ENCODE results near the gene SPTLC2. TPM values are rescaled to one million over a fixed set of nuclear protein-coding genes. Genes with fewer than 3 reads are reported as not detected.
A peak's percentile ranks its signal among the peaks of the same experiment; 100 is the strongest.

Gene SPTLC2
- total and polyA plus RNA-seq, 2 of the 13 experiments (the other 11 are each of a cell fraction or from before 2014, with no cell fraction given), result 17.4 to 17.5 TPM

DNA sequence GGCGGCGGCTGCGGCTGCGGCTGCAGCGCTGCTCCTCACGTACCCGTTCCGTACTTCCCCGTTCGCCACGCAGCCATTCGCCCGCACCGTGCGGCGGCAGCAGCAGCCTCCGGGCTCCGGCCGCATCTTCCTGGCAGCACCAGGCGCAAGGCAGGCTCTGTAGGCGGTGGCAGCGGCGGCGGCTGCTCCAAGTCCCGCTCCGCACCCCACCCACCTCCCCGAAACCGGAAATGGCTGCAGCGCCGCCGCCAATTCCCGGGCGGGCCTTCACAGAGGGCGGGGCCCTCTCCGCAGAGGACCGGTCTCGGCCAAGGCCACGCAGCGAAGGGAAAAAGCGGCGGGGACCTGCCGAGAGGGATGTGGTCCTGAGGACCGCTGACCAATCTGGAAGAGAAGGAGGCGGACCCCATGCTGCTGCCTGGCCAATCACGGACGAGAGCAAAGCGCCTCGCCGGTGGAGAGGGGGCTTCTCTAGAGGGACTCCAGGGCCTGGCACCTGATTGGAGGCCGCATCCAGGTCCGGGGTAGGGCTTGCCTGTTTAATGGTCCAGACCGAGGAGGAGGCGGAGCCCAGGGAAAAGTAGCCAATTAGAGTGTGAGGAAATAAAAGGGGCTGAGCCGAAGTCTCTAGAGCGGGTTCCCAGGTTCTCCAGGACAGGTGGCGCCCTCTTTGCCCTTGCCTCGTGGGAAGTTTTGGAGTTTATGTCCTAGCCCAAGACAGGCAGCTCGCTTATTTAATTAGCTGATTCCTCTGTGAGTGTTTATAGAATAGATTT, at the start of gene SPTLC2 (continued):
- TF ChIP-seq, protein P1, sequence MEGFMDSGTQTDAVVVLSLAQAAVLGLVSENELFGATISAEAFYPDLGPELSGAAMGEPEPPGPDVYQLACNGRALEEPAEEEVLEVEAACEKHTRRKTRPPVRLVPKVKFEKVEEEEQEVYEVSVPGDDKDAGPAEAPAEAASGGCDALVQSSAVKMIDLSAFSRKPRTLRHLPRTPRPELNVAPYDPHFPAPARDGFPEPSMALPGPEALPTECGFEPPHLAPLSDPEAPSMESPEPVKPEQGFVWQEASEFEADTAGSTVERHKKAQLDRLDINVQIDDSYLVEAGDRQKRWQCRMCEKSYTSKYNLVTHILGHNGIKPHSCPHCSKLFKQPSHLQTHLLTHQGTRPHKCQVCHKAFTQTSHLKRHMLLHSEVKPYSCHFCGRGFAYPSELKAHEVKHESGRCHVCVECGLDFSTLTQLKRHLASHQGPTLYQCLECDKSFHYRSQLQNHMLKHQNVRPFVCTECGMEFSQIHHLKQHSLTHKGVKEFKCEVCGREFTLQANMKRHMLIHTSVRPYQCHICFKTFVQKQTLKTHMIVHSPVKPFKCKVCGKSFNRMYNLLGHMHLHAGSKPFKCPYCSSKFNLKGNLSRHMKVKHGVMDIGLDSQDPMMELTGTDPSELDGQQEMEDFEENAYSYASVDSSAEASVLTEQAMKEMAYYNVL (CRISPR knock-in tag; IDR thresholded peaks at IDR 0.05; ENCODE audit: borderline replicate concordance), result no peak
- TF ChIP-seq HMGA1 (CRISPR knock-in tag; conservative IDR thresholded peaks at IDR 0.05), result no peak
- TF ChIP-seq FOSL2 (CRISPR knock-in tag; IDR thresholded peaks at IDR 0.05), result peak; percentile 36
- TF ChIP-seq, protein P2, sequence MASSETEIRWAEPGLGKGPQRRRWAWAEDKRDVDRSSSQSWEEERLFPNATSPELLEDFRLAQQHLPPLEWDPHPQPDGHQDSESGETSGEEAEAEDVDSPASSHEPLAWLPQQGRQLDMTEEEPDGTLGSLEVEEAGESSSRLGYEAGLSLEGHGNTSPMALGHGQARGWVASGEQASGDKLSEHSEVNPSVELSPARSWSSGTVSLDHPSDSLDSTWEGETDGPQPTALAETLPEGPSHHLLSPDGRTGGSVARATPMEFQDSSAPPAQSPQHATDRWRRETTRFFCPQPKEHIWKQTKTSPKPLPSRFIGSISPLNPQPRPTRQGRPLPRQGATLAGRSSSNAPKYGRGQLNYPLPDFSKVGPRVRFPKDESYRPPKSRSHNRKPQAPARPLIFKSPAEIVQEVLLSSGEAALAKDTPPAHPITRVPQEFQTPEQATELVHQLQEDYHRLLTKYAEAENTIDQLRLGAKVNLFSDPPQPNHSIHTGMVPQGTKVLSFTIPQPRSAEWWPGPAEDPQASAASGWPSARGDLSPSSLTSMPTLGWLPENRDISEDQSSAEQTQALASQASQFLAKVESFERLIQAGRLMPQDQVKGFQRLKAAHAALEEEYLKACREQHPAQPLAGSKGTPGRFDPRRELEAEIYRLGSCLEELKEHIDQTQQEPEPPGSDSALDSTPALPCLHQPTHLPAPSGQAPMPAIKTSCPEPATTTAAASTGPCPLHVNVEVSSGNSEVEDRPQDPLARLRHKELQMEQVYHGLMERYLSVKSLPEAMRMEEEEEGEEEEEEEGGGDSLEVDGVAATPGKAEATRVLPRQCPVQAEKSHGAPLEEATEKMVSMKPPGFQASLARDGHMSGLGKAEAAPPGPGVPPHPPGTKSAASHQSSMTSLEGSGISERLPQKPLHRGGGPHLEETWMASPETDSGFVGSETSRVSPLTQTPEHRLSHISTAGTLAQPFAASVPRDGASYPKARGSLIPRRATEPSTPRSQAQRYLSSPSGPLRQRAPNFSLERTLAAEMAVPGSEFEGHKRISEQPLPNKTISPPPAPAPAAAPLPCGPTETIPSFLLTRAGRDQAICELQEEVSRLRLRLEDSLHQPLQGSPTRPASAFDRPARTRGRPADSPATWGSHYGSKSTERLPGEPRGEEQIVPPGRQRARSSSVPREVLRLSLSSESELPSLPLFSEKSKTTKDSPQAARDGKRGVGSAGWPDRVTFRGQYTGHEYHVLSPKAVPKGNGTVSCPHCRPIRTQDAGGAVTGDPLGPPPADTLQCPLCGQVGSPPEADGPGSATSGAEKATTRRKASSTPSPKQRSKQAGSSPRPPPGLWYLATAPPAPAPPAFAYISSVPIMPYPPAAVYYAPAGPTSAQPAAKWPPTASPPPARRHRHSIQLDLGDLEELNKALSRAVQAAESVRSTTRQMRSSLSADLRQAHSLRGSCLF (CRISPR knock-in tag; IDR thresholded peaks at IDR 0.05; ENCODE audit: borderline replicate concordance), result no peak
- TF ChIP-seq, protein P3, sequence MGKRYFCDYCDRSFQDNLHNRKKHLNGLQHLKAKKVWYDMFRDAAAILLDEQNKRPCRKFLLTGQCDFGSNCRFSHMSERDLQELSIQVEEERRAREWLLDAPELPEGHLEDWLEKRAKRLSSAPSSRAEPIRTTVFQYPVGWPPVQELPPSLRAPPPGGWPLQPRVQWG (CRISPR knock-in tag; IDR thresholded peaks at IDR 0.05; ENCODE audit: borderline replicate concordance, low read depth), result no peak
- TF ChIP-seq ZSCAN21 (CRISPR knock-in tag; IDR thresholded peaks at IDR 0.05; ENCODE audit: borderline replicate concordance), result no peak; the same call in 1 of the 2 replicates
- TF ChIP-seq, protein P4, sequence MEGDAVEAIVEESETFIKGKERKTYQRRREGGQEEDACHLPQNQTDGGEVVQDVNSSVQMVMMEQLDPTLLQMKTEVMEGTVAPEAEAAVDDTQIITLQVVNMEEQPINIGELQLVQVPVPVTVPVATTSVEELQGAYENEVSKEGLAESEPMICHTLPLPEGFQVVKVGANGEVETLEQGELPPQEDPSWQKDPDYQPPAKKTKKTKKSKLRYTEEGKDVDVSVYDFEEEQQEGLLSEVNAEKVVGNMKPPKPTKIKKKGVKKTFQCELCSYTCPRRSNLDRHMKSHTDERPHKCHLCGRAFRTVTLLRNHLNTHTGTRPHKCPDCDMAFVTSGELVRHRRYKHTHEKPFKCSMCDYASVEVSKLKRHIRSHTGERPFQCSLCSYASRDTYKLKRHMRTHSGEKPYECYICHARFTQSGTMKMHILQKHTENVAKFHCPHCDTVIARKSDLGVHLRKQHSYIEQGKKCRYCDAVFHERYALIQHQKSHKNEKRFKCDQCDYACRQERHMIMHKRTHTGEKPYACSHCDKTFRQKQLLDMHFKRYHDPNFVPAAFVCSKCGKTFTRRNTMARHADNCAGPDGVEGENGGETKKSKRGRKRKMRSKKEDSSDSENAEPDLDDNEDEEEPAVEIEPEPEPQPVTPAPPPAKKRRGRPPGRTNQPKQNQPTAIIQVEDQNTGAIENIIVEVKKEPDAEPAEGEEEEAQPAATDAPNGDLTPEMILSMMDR (CRISPR knock-in tag; IDR thresholded peaks at IDR 0.05), result peak; percentile 34
- TF ChIP-seq, protein P5, sequence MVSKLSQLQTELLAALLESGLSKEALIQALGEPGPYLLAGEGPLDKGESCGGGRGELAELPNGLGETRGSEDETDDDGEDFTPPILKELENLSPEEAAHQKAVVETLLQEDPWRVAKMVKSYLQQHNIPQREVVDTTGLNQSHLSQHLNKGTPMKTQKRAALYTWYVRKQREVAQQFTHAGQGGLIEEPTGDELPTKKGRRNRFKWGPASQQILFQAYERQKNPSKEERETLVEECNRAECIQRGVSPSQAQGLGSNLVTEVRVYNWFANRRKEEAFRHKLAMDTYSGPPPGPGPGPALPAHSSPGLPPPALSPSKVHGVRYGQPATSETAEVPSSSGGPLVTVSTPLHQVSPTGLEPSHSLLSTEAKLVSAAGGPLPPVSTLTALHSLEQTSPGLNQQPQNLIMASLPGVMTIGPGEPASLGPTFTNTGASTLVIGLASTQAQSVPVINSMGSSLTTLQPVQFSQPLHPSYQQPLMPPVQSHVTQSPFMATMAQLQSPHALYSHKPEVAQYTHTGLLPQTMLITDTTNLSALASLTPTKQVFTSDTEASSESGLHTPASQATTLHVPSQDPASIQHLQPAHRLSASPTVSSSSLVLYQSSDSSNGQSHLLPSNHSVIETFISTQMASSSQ (IDR thresholded peaks at IDR 0.05; ENCODE audit: low read depth), result no peak
- TF ChIP-seq, protein P5 (CRISPR knock-in tag; IDR thresholded peaks at IDR 0.05; ENCODE audit: borderline replicate concordance), result peak; percentile 68; the same call in 1 of the 2 replicates
- TF ChIP-seq, protein P6, sequence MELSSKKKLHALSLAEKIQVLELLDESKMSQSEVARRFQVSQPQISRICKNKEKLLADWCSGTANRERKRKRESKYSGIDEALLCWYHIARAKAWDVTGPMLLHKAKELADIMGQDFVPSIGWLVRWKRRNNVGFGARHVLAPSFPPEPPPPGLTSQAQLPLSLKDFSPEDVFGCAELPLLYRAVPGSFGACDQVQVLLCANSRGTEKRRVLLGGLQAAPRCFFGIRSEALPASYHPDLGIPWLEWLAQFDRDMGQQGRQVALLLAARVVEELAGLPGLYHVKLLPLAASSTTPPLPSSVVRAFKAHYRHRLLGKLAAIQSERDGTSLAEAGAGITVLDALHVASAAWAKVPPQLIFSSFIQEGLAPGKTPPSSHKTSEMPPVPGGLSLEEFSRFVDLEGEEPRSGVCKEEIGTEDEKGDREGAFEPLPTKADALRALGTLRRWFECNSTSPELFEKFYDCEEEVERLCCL (CRISPR knock-in tag; IDR thresholded peaks at IDR 0.05; ENCODE audit: borderline replicate concordance), result no peak
- TF ChIP-seq ZC3H13 (CRISPR knock-in tag; IDR thresholded peaks at IDR 0.05), result no peak
- TF ChIP-seq TBX2 (CRISPR knock-in tag; IDR thresholded peaks at IDR 0.05; ENCODE audit: borderline replicate concordance), result peak; percentile 47; the same call in 1 of the 2 replicates
